ENCODE measurements around the gene SDC4. TPM values are rescaled to one million over a fixed set of nuclear protein-coding genes. Genes with fewer than 3 reads are reported as not detected.

SDC4 gene
- total and polyA plus RNA-seq, 7 donors: 32.2 to 323 (median 95.2) TPM

GRCh38 chr20:45367126-45367525 lies 18.9 kb upstream of the SDC4 start:
- Histone ChIP-seq H3K27ac (no peak overlapping the region), H3K36me3 (ENCODE audit: insufficient read depth in 1 of 2, low read depth in 1 of 2) (peaks cover 12 to 42% of the 10 kb centered on the region in 2 donors), H3K4me1 (peaks cover 18% of the 10 kb centered on the region), H3K9me3 (no peaks in the 10 kb centered on the region), H3K27me3 (ENCODE audit: insufficient read depth in 3 of 3, low read length in 2 of 3) (no peaks in the 10 kb centered on the region), H3K4me3 (no peak overlapping the region)
- intact Hi-C loops (cut with DNase I): no loop called here
- no peak for ATAC-seq
- TF ChIP-seq, protein P1, sequence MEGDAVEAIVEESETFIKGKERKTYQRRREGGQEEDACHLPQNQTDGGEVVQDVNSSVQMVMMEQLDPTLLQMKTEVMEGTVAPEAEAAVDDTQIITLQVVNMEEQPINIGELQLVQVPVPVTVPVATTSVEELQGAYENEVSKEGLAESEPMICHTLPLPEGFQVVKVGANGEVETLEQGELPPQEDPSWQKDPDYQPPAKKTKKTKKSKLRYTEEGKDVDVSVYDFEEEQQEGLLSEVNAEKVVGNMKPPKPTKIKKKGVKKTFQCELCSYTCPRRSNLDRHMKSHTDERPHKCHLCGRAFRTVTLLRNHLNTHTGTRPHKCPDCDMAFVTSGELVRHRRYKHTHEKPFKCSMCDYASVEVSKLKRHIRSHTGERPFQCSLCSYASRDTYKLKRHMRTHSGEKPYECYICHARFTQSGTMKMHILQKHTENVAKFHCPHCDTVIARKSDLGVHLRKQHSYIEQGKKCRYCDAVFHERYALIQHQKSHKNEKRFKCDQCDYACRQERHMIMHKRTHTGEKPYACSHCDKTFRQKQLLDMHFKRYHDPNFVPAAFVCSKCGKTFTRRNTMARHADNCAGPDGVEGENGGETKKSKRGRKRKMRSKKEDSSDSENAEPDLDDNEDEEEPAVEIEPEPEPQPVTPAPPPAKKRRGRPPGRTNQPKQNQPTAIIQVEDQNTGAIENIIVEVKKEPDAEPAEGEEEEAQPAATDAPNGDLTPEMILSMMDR (IDR thresholded peaks at IDR 0.05): no peak
- DNase-seq: no peak

DNA sequence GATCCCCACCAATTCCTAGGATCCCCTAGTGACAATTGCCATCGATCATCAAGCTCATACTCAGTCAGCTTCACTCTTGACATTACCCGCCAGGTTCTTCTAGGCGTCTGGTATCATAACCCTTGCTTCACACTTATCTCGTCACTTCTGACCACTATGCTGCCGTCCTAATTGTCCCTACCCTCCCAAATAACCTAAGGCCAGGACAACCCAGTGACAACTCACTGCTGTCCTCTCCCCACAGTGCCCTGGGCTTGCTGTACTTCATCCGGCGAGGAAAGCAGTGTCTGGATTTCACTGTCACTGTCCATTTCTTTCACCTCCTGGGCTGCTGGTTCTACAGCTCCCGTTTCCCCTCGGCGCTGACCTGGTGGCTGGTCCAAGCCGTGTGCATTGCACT lies 18.4 kb upstream of the SDC4 start:
- Histone ChIP-seq H3K36me3 (ENCODE audit: insufficient read depth in 1 of 2, low read depth in 1 of 2) (peaks cover 12 to 42% of the 10 kb centered on the region in 2 donors), H3K27me3 (ENCODE audit: insufficient read depth in 3 of 3, low read length in 2 of 3) (no peaks in the 10 kb centered on the region), H3K27ac (no peak overlapping the region), H3K4me1 (peaks cover 18% of the 10 kb centered on the region), H3K4me3 (no peak overlapping the region), H3K9me3 (no peaks in the 10 kb centered on the region)
- DNase-seq (no peak), ATAC-seq (no peak)
- TF ChIP-seq, protein P1 (IDR thresholded peaks at IDR 0.05): no peak
- WGBS, 3 donors: 83 to 88% (median 84%) methylated on average over 11 of the region's 11 CpGs
- intact Hi-C loops (cut with DNase I): no loop called here

GRCh38 chr20:45366192-45366591 lies 18.0 kb upstream of the SDC4 start:
- Histone ChIP-seq H3K4me1 (peaks cover 18% of the 10 kb centered on the region), H3K9me3 (no peaks in the 10 kb centered on the region), H3K27me3 (ENCODE audit: insufficient read depth in 3 of 3, low read length in 2 of 3) (no peaks in the 10 kb centered on the region), H3K27ac (no peak overlapping the region), H3K4me3 (no peak overlapping the region), H3K36me3 (ENCODE audit: insufficient read depth in 1 of 2, low read depth in 1 of 2) (peaks cover 12 to 42% of the 10 kb centered on the region in 2 donors)
- intact Hi-C loops (cut with DNase I): no loop called here
- WGBS, 3 donors: 77 to 94% (median 89%) methylated on average over 1 of the region's 1 CpG
- DNase-seq: no peak
- no peak for ATAC-seq
- TF ChIP-seq, protein P1 (IDR thresholded peaks at IDR 0.05): no peak

GRCh38 chr20:45365444-45365970 lies 17.3 kb upstream of the SDC4 start:
- TF ChIP-seq, protein P1 (IDR thresholded peaks at IDR 0.05): no peak
- no peaks in the 10 kb centered on the region for H3K27me3 ChIP-seq (ENCODE audit: insufficient read depth in 3 of 3, low read length in 2 of 3)
- H3K36me3 ChIP-seq (ENCODE audit: insufficient read depth in 1 of 2, low read depth in 1 of 2): peaks cover 12 to 42% of the 10 kb centered on the region in 2 donors
- H3K4me1 ChIP-seq: peaks cover 18% of the 10 kb centered on the region
- DNase-seq (no peak), ATAC-seq (no peak)
- H3K9me3 ChIP-seq: no peaks in the 10 kb centered on the region
- H3K27ac ChIP-seq: no peak overlapping the region
- 82 to 91% (median 85%) methylated on average over 5 of the region's 5 CpGs for WGBS, 3 donors
- intact Hi-C loops (cut with DNase I): no loop called here
- no peak overlapping the region for H3K4me3 ChIP-seq
